PFSK-1 (cell line): ENCODE results near the gene CBX7.

Experiments
- FOXP2 ChIP-seq: optimal IDR thresholded peaks from 2 replicates; pipeline ENCODE3; 2011; ENCODE audit warnings: borderline replicate concordance, control low read depth, inconsistent platforms; ENCODE audit not compliant: insufficient read depth; ENCODE audit errors: extremely low read length, extremely low read depth
- POLR2AphosphoS5 ChIP-seq: IDR thresholded peaks from 2 replicates; pipeline ENCODE4 v1.6.1; 2012; ENCODE audit warnings: low read depth, mild to moderate bottlenecking, control low read depth, low read length, moderate library complexity
- REST ChIP-seq, 2 experiments: IDR thresholded peaks; 2 replicates each; pipeline versions ENCODE4 v1.6.1 to v1.8.0; 2011 to 2012; ENCODE audit warnings: low read depth in 2 of 2, low read length in 2 of 2, control low read depth in 1 of 2, inconsistent platforms in 1 of 2, mild to moderate bottlenecking in 1 of 2, moderate library complexity in 1 of 2; ENCODE audit not compliant: insufficient read depth in 1 of 2
- SIN3A ChIP-seq: IDR thresholded peaks from 2 replicates; pipeline ENCODE4 v1.6.1; 2012; ENCODE audit warnings: mild to moderate bottlenecking, low read length, moderate library complexity, borderline replicate concordance; ENCODE audit not compliant: insufficient read depth
- TAF1 ChIP-seq: IDR thresholded peaks from 2 replicates; pipeline ENCODE4 v1.6.1; 2012; ENCODE audit warnings: low read length, control low read depth, borderline replicate concordance; ENCODE audit not compliant: insufficient read depth

CBX7 gene

GRCh38 chr22:39101226-39101625 lies 51.3 kb downstream of the CBX7 start:
- TF ChIP-seq FOXP2 (no peak), SIN3A (no peak)

GRCh38 chr22:39098576-39098975 lies 53.9 kb downstream of the CBX7 start:
- TF ChIP-seq SIN3A = no peak
- TF ChIP-seq POLR2AphosphoS5 = no peak
- TF ChIP-seq TAF1 = no peak
- no peak for TF ChIP-seq FOXP2
- no peak for TF ChIP-seq REST (IDR thresholded peaks at IDR 0.05; ENCODE audit: insufficient read depth in 1 of 2, low read depth in 2 of 2, low read length in 2 of 2)

- TF ChIP-seq POLR2AphosphoS5 = no peak
- TF ChIP-seq SIN3A = no peak
- TF ChIP-seq TAF1 = no peak
- TF ChIP-seq REST (IDR thresholded peaks at IDR 0.05; ENCODE audit: insufficient read depth in 1 of 2, low read depth in 2 of 2, low read length in 2 of 2) = no peak
- no peak for TF ChIP-seq FOXP2
Observed at GRCh38 chr22:39098026-39098425, 54.5 kb downstream of the CBX7 start.

GRCh38 chr22:39097098-39098020 lies 55.1 kb downstream of the CBX7 start, which contains the start of gene APOBEC3H:
Gene APOBEC3H (plus strand): TSS chr22:39097244. CDS start chr22:39100279, 3,035 bp downstream.
- TF ChIP-seq FOXP2 (no peak), REST (IDR thresholded peaks at IDR 0.05; ENCODE audit: insufficient read depth in 1 of 2, low read depth in 2 of 2, low read length in 2 of 2) (no peak), TAF1 (no peak), SIN3A (no peak), POLR2AphosphoS5 (no peak)

- TF ChIP-seq SIN3A (no peak), POLR2AphosphoS5 (no peak), TAF1 (no peak), REST (IDR thresholded peaks at IDR 0.05; ENCODE audit: insufficient read depth in 1 of 2, low read depth in 2 of 2, low read length in 2 of 2) (no peak), FOXP2 (no peak)
Observed at GRCh38 chr22:39095971-39096370, 56.5 kb downstream of the CBX7 start.
